Measurements from ENCODE around the gene TRIM62.
"Not testable (repeated sequence)": the region's sequence is repeated elsewhere in the genome, so short reads cannot be mapped to it uniquely, and the experiment has no call there.

Gene TRIM62

GRCh38 chr1:33140153-33141149, 41.4 kb downstream of the TRIM62 start:
- H3K36me3 ChIP-seq (ENCODE audit: control insufficient read depth, insufficient read depth, low read length), result no peaks in the 10 kb centered on the region
- no peak overlapping the region for H3K4me3 ChIP-seq (replicated peaks; ENCODE audit: low read depth, low read length)
- no peak for DNase-seq (ENCODE audit: extremely low read depth, insufficient read length)
- TF ChIP-seq CTCF (IDR thresholded peaks at IDR 0.05; ENCODE audit: insufficient read depth, low read length, poor library complexity, severe bottlenecking), result no peak
- no peaks in the 10 kb centered on the region for H3K27me3 ChIP-seq (replicated peaks; ENCODE audit: control insufficient read depth, insufficient read depth, low read length)

- peak; percentile 84 for TF ChIP-seq CTCF (IDR thresholded peaks at IDR 0.05; ENCODE audit: insufficient read depth, low read length, poor library complexity, severe bottlenecking)
- Histone ChIP-seq H3K27me3 (replicated peaks; ENCODE audit: control insufficient read depth, insufficient read depth, low read length) (no peaks in the 10 kb centered on the region), H3K4me3 (replicated peaks; ENCODE audit: low read depth, low read length) (no peak overlapping the region), H3K36me3 (ENCODE audit: control insufficient read depth, insufficient read depth, low read length) (no peaks in the 10 kb centered on the region)
- DNase-seq (ENCODE audit: extremely low read depth, insufficient read length), result no peak
Measured at GRCh38 chr1:33137800-33138199, 44.0 kb downstream of the TRIM62 start.

GRCh38 chr1:33136041-33136440, 45.8 kb downstream of the TRIM62 start:
- not testable (repeated sequence) for H3K36me3 ChIP-seq (ENCODE audit: control insufficient read depth, insufficient read depth, low read length); H3K4me3 ChIP-seq (replicated peaks; ENCODE audit: low read depth, low read length); H3K27me3 ChIP-seq (replicated peaks; ENCODE audit: control insufficient read depth, insufficient read depth, low read length); DNase-seq (ENCODE audit: extremely low read depth, insufficient read length)

- Histone ChIP-seq H3K4me3 (replicated peaks; ENCODE audit: low read depth, low read length) (no peak overlapping the region), H3K36me3 (ENCODE audit: control insufficient read depth, insufficient read depth, low read length) (no peaks in the 10 kb centered on the region), H3K27me3 (replicated peaks; ENCODE audit: control insufficient read depth, insufficient read depth, low read length) (no peaks in the 10 kb centered on the region)
- DNase-seq (ENCODE audit: extremely low read depth, insufficient read length), result no peak
- TF ChIP-seq CTCF (IDR thresholded peaks at IDR 0.05; ENCODE audit: insufficient read depth, low read length, poor library complexity, severe bottlenecking), result no peak
Measured at GRCh38 chr1:33133478-33134105, 48.3 kb downstream of the TRIM62 start.

GRCh38 chr1:33132549-33132948, 49.3 kb downstream of the TRIM62 start:
- no peaks in the 10 kb centered on the region for H3K27me3 ChIP-seq (replicated peaks; ENCODE audit: control insufficient read depth, insufficient read depth, low read length)
- no peak for DNase-seq (ENCODE audit: extremely low read depth, insufficient read length)
- no peaks in the 10 kb centered on the region for H3K36me3 ChIP-seq (ENCODE audit: control insufficient read depth, insufficient read depth, low read length)
- no peak overlapping the region for H3K4me3 ChIP-seq (replicated peaks; ENCODE audit: low read depth, low read length)
- no peak for TF ChIP-seq CTCF (IDR thresholded peaks at IDR 0.05; ENCODE audit: insufficient read depth, low read length, poor library complexity, severe bottlenecking)

- H3K4me3 ChIP-seq (replicated peaks; ENCODE audit: low read depth, low read length), result no peak overlapping the region
- no peak for DNase-seq (ENCODE audit: extremely low read depth, insufficient read length)
- no peaks in the 10 kb centered on the region for H3K36me3 ChIP-seq (ENCODE audit: control insufficient read depth, insufficient read depth, low read length)
- TF ChIP-seq CTCF (IDR thresholded peaks at IDR 0.05; ENCODE audit: insufficient read depth, low read length, poor library complexity, severe bottlenecking), result no peak
- H3K27me3 ChIP-seq (replicated peaks; ENCODE audit: control insufficient read depth, insufficient read depth, low read length), result no peaks in the 10 kb centered on the region
Measured at GRCh38 chr1:33131191-33131590, 50.7 kb downstream of the TRIM62 start.
